HepG2 (cell line): ENCODE measurements around the gene PAM16. TPM values are rescaled to one million over a fixed set of nuclear protein-coding genes. Genes with fewer than 3 reads are reported as not detected.
A peak's percentile ranks its signal among the peaks of the same experiment; 100 is the strongest.

Experiments
- ATM ChIP-seq: fragments of 450-650 bp; IDR thresholded peaks from 2 replicates; pipeline ENCODE4 v1.7.1; 2017; ENCODE audit warnings: mild to moderate bottlenecking, borderline replicate concordance
- CBX5 ChIP-seq: sonication (generic); formaldehyde crosslinking; IDR thresholded peaks from 2 replicates; pipeline ENCODE4 v1.4.0; 2020; ENCODE audit warnings: missing genetic modification reagents, borderline replicate concordance
- ELF1 ChIP-seq: sonication (generic); formaldehyde crosslinking; IDR thresholded peaks from 2 replicates; pipeline ENCODE4 v1.4.0; 2020; ENCODE audit warnings: missing genetic modification reagents
- MIXL1 ChIP-seq: IDR thresholded peaks from 2 replicates; pipeline ENCODE4 v1.6.1; 2016
- MTA1 ChIP-seq: sonication (generic); formaldehyde crosslinking; IDR thresholded peaks from 2 replicates; pipeline ENCODE4 v1.4.0; 2020; ENCODE audit warnings: missing genetic modification reagents, mild to moderate bottlenecking, borderline replicate concordance
- RXRB ChIP-seq: IDR thresholded peaks from 2 replicates; pipeline ENCODE4 v1.6.1; 2016; ENCODE audit warnings: borderline replicate concordance, missing genetic modification reagents, missing compliant biosample characterization
- SNAI1 ChIP-seq: sonication (generic); formaldehyde crosslinking; IDR thresholded peaks from 2 replicates; pipeline ENCODE4 v1.5.0; 2020; ENCODE audit warnings: mild to moderate bottlenecking, missing genetic modification reagents, borderline replicate concordance
- TBX3 ChIP-seq: fragments of 450-650 bp; IDR thresholded peaks from 2 replicates; pipeline ENCODE4 v1.6.1; 2017; ENCODE audit warnings: antibody characterized with exemption, mild to moderate bottlenecking, inconsistent platforms, borderline replicate concordance
- U2AF2 ChIP-seq: fragments of 200-400 bp; formaldehyde crosslinking; IDR thresholded peaks from 2 replicates; pipeline ENCODE4 v1.6.1; 2017; ENCODE audit warnings: low read depth, mild to moderate bottlenecking, low read length
- ZFY ChIP-seq: sonication (generic); formaldehyde crosslinking; IDR thresholded peaks from 2 replicates; pipeline ENCODE4 v1.4.0; 2020; ENCODE audit warnings: missing genetic modification reagents
- ZNF225 ChIP-seq: sonication (generic); formaldehyde crosslinking; IDR thresholded peaks from 2 replicates; pipeline ENCODE4 v1.4.0; 2020; ENCODE audit warnings: mild to moderate bottlenecking, missing genetic modification reagents
- ZNF251 ChIP-seq: sonication (generic); formaldehyde crosslinking; IDR thresholded peaks from 2 replicates; pipeline ENCODE4 v1.9.0; 2021; ENCODE audit warnings: mild to moderate bottlenecking, missing genetic modification reagents
- ZNF543 ChIP-seq: sonication (generic); formaldehyde crosslinking; IDR thresholded peaks from 2 replicates; pipeline ENCODE4 v1.4.0; 2020; ENCODE audit warnings: mild to moderate bottlenecking, missing genetic modification reagents
- polyA plus RNA-seq, 8 experiments: library from polyadenylated mRNA; depleted of rRNA in 3 of 8; stranded (reverse) in 7 of 8; unstranded in 1 of 8; fragments of >200 nt; fragmentation: Illumina TruSeq in 4 of 8; extraction: Trizol in 4 of 8; gene quantifications; 2 replicates each; pipeline versions ENCODE4 v1.2.1 to v1.2.3, GENCODE V29; 2011 to 2016; ENCODE audit warnings: low read depth in 4 of 8, missing spikeins in 1 of 8, mixed read lengths in 1 of 8; ENCODE audit not compliant: insufficient read depth in 1 of 8
- total RNA-seq, 5 experiments: library from RNA; depleted of rRNA; stranded (reverse); fragments of >200 nt; fragmentation: Illumina TruSeq; extraction: Trizol; gene quantifications; 2 replicates each; pipeline ENCODE4 v1.2.3, GENCODE V29; 2016; ENCODE audit warnings: low read depth in 1 of 5
- TF ChIP-seq, protein P1 (sequence below): sonication (generic); formaldehyde crosslinking; IDR thresholded peaks from 2 replicates; pipeline ENCODE4 v1.4.0; 2020; ENCODE audit warnings: missing genetic modification reagents
- TF ChIP-seq, protein P2 (sequence below): sonication (generic); formaldehyde crosslinking; IDR thresholded peaks from 2 replicates; pipeline ENCODE4 v1.4.0; 2020; ENCODE audit warnings: missing genetic modification reagents
- TF ChIP-seq, protein P3 (sequence below): IDR thresholded peaks from 2 replicates; pipeline ENCODE4 v1.6.1; 2016; ENCODE audit warnings: missing compliant biosample characterization, missing genetic modification reagents, borderline replicate concordance
- TF ChIP-seq, protein P4 (sequence below): sonication (generic); IDR thresholded peaks from 2 replicates; pipeline ENCODE4 v1.6.1; 2016; ENCODE audit warnings: low read depth, borderline replicate concordance
- TF ChIP-seq, protein P5 (sequence below): sonication (generic); formaldehyde crosslinking; IDR thresholded peaks from 2 replicates; pipeline ENCODE4 v1.8.0; 2022; ENCODE audit warnings: mild to moderate bottlenecking, missing genetic modification reagents; ENCODE audit not compliant: insufficient replicate concordance

PAM16 gene
- total and polyA plus RNA-seq, 2 of the 13 experiments (the other 11 are each of a cell fraction or from before 2014, with no cell fraction given), result 51.5 to 51.8 TPM

DNA sequence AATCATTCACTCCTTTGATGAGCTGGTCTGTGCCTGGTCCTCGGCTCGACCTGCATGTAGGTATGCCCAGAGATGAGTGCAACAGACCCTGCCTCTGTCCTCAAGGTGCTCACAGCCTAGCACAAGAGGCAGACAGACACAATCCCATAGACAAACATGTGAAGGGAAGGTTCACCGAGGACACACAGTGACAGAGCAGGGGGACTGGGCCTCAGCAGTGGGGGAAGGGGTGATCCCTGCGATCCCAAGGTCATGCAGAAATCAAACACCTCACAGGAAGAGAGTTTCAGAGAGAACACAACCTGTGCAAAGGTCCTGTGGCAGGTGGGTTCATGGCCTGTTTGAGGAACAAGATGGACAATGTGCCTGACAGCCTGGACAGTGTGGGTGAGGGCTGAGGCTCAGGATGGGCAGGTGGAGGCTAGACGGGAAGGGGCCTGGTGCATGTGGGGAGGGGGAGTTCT, 16.3 kb upstream of the PAM16 start (continued):
- TF ChIP-seq ZNF251 (CRISPR knock-in tag), result no peak
- TF ChIP-seq CBX5 (CRISPR knock-in tag), result peak; percentile 61
- no peak for TF ChIP-seq SNAI1 (CRISPR knock-in tag)
- no peak for TF ChIP-seq ATM
- TF ChIP-seq U2AF2, result no peak
- TF ChIP-seq, protein P1, sequence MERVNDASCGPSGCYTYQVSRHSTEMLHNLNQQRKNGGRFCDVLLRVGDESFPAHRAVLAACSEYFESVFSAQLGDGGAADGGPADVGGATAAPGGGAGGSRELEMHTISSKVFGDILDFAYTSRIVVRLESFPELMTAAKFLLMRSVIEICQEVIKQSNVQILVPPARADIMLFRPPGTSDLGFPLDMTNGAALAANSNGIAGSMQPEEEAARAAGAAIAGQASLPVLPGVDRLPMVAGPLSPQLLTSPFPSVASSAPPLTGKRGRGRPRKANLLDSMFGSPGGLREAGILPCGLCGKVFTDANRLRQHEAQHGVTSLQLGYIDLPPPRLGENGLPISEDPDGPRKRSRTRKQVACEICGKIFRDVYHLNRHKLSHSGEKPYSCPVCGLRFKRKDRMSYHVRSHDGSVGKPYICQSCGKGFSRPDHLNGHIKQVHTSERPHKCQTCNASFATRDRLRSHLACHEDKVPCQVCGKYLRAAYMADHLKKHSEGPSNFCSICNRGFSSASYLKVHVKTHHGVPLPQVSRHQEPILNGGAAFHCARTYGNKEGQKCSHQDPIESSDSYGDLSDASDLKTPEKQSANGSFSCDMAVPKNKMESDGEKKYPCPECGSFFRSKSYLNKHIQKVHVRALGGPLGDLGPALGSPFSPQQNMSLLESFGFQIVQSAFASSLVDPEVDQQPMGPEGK, result peak; percentile 55; the same call in 1 of the 2 replicates
- TF ChIP-seq ZFY (CRISPR knock-in tag), result peak; percentile 42; the same call in 1 of the 2 replicates
- 0 out of 2 replicates have a peak, but pooled peaks have one; percentile 45 for TF ChIP-seq ZNF225 (CRISPR knock-in tag)
- no peak for TF ChIP-seq ELF1 (CRISPR knock-in tag)
- TF ChIP-seq TBX3, result peak; percentile 68
- TF ChIP-seq, protein P2, sequence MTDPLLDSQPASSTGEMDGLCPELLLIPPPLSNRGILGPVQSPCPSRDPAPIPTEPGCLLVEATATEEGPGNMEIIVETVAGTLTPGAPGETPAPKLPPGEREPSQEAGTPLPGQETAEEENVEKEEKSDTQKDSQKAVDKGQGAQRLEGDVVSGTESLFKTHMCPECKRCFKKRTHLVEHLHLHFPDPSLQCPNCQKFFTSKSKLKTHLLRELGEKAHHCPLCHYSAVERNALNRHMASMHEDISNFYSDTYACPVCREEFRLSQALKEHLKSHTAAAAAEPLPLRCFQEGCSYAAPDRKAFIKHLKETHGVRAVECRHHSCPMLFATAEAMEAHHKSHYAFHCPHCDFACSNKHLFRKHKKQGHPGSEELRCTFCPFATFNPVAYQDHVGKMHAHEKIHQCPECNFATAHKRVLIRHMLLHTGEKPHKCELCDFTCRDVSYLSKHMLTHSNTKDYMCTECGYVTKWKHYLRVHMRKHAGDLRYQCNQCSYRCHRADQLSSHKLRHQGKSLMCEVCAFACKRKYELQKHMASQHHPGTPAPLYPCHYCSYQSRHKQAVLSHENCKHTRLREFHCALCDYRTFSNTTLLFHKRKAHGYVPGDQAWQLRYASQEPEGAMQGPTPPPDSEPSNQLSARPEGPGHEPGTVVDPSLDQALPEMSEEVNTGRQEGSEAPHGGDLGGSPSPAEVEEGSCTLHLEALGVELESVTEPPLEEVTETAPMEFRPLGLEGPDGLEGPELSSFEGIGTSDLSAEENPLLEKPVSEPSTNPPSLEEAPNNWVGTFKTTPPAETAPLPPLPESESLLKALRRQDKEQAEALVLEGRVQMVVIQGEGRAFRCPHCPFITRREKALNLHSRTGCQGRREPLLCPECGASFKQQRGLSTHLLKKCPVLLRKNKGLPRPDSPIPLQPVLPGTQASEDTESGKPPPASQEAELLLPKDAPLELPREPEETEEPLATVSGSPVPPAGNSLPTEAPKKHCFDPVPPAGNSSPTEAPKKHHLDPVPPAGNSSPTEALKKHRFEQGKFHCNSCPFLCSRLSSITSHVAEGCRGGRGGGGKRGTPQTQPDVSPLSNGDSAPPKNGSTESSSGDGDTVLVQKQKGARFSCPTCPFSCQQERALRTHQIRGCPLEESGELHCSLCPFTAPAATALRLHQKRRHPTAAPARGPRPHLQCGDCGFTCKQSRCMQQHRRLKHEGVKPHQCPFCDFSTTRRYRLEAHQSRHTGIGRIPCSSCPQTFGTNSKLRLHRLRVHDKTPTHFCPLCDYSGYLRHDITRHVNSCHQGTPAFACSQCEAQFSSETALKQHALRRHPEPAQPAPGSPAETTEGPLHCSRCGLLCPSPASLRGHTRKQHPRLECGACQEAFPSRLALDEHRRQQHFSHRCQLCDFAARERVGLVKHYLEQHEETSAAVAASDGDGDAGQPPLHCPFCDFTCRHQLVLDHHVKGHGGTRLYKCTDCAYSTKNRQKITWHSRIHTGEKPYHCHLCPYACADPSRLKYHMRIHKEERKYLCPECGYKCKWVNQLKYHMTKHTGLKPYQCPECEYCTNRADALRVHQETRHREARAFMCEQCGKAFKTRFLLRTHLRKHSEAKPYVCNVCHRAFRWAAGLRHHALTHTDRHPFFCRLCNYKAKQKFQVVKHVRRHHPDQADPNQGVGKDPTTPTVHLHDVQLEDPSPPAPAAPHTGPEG (CRISPR knock-in tag), result no peak
- TF ChIP-seq, protein P3, sequence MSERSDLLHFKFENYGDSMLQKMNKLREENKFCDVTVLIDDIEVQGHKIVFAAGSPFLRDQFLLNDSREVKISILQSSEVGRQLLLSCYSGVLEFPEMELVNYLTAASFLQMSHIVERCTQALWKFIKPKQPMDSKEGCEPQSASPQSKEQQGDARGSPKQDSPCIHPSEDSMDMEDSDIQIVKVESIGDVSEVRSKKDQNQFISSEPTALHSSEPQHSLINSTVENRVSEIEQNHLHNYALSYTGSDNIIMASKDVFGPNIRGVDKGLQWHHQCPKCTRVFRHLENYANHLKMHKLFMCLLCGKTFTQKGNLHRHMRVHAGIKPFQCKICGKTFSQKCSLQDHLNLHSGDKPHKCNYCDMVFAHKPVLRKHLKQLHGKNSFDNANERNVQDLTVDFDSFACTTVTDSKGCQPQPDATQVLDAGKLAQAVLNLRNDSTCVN (CRISPR knock-in tag), result no peak
- TF ChIP-seq, protein P4, sequence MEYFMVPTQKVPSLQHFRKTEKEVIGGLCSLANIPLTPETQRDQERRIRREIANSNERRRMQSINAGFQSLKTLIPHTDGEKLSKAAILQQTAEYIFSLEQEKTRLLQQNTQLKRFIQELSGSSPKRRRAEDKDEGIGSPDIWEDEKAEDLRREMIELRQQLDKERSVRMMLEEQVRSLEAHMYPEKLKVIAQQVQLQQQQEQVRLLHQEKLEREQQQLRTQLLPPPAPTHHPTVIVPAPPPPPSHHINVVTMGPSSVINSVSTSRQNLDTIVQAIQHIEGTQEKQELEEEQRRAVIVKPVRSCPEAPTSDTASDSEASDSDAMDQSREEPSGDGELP, result peak; percentile 48; the same call in 1 of the 2 replicates
- TF ChIP-seq MTA1, result peak; percentile 92
- TF ChIP-seq, protein P5, sequence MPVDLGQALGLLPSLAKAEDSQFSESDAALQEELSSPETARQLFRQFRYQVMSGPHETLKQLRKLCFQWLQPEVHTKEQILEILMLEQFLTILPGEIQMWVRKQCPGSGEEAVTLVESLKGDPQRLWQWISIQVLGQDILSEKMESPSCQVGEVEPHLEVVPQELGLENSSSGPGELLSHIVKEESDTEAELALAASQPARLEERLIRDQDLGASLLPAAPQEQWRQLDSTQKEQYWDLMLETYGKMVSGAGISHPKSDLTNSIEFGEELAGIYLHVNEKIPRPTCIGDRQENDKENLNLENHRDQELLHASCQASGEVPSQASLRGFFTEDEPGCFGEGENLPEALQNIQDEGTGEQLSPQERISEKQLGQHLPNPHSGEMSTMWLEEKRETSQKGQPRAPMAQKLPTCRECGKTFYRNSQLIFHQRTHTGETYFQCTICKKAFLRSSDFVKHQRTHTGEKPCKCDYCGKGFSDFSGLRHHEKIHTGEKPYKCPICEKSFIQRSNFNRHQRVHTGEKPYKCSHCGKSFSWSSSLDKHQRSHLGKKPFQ (CRISPR knock-in tag), result no peak
- TF ChIP-seq MIXL1 (CRISPR knock-in tag), result peak; percentile 54; the same call in 1 of the 2 replicates
- peak; percentile 93 for TF ChIP-seq RXRB (CRISPR knock-in tag)
- 0 out of 2 replicates have a peak, but pooled peaks have one; percentile 28 for TF ChIP-seq ZNF543 (CRISPR knock-in tag)
